Measurements from ENCODE around the gene DIAPH2. TPM values are rescaled to one million over a fixed set of nuclear protein-coding genes. Genes with fewer than 3 reads are reported as not detected.

DIAPH2 gene
- total RNA-seq, 4 donors from 2014 or later = 40.2 to 52.2 (median 44.8) TPM

DNA sequence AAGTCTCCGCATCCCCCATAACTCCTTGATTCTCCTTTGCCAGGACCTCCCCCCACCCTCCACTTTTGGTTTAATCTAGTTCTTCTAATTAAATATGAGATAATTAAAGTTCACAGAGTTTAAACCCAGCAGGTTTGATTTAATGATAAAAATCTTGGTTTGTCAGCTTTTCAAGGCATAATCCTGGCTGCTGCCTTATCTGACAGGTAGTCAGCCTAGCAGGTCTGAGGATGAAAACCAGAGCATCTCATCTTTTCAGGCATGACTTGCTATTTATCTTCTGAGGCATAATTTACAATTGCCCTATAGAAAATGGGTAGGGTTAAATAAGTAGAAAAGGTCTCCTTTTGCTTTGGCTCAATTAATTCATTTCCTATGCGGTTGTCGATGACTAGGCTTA is 790.3 kb downstream of the DIAPH2 start:
- Histone ChIP-seq H3K36me3 (no peaks in the 10 kb centered on the region), H3K27ac (no peak overlapping the region), H3K4me1 (no peaks in the 10 kb centered on the region), H3K27me3 (peaks cover 0 to 4% of the 10 kb centered on the region in 2 donors), H3K4me3 (no peak overlapping the region), H3K9me3 (no peaks in the 10 kb centered on the region)
- TF ChIP-seq POLR2A (IDR thresholded peaks at IDR 0.05) (no peak), CTCF (IDR thresholded peaks at IDR 0.05) (no peak), EP300 (IDR thresholded peaks at IDR 0.05) (no peak)
- 93 to 95% methylated on average over 3 of the region's 3 CpGs for WGBS, 2 donors
- DNase-seq (ENCODE audit: low spot score in 2 of 2) = no peak

- Histone ChIP-seq H3K27ac (no peak overlapping the region), H3K9me3 (no peaks in the 10 kb centered on the region), H3K4me1 (no peaks in the 10 kb centered on the region), H3K27me3 (no peaks in the 10 kb centered on the region), H3K36me3 (no peaks in the 10 kb centered on the region), H3K4me3 (no peak overlapping the region)
- DNase-seq (ENCODE audit: low spot score in 2 of 2) = no peak
- 54 to 70% methylated on average over 3 of the region's 3 CpGs for WGBS, 2 donors
- TF ChIP-seq EP300 (IDR thresholded peaks at IDR 0.05) (no peak), CTCF (IDR thresholded peaks at IDR 0.05) (no peak), POLR2A (IDR thresholded peaks at IDR 0.05) (no peak)
These were observed 794.7 kb downstream of the DIAPH2 start for GRCh38 chrX:97479106-97479890.

DNA sequence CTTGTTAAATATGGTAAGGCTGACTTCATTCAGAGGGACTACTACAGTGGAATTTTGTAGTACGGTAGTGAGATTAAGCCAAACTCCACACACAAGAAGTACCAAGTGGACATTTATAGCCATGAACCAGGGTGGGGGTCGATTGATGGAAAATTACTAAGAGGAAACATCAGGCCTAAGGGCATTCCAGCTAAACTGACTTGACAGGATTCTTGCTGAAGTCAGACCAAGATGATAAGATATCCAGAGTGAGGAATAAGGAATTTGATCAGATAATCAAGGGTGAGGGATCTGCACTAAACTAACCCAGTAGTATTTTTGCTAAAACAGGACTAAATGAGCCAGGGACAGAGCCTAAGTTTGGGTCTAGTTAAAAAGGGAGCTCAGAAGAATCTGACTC is 796.6 kb downstream of the DIAPH2 start:
- Histone ChIP-seq H3K4me1 (no peaks in the 10 kb centered on the region), H3K27me3 (peaks cover 0 to 6% of the 10 kb centered on the region in 2 donors), H3K27ac (no peak overlapping the region), H3K36me3 (no peaks in the 10 kb centered on the region), H3K9me3 (no peaks in the 10 kb centered on the region), H3K4me3 (no peak overlapping the region)
- TF ChIP-seq POLR2A (IDR thresholded peaks at IDR 0.05) (no peak), EP300 (IDR thresholded peaks at IDR 0.05) (no peak), CTCF (IDR thresholded peaks at IDR 0.05) (no peak)
- no peak for DNase-seq (ENCODE audit: low spot score in 2 of 2)
- 61 to 65% methylated on average over 2 of the region's 2 CpGs for WGBS, 2 donors

GRCh38 chrX:97482666-97483300 is 798.1 kb downstream of the DIAPH2 start:
- H3K27me3 ChIP-seq = peaks cover 0 to 6% of the 10 kb centered on the region in 2 donors
- no peak for DNase-seq (ENCODE audit: low spot score in 2 of 2)
- H3K27ac ChIP-seq = no peak overlapping the region
- H3K4me3 ChIP-seq = no peak overlapping the region
- no peaks in the 10 kb centered on the region for H3K36me3 ChIP-seq
- no peaks in the 10 kb centered on the region for H3K9me3 ChIP-seq
- H3K4me1 ChIP-seq = no peaks in the 10 kb centered on the region
- TF ChIP-seq POLR2A (IDR thresholded peaks at IDR 0.05) (no peak), CTCF (IDR thresholded peaks at IDR 0.05) (no peak), EP300 (IDR thresholded peaks at IDR 0.05) (no peak)
- 80 to 86% methylated on average over 1 of the region's 1 CpG for WGBS, 2 donors

DNA sequence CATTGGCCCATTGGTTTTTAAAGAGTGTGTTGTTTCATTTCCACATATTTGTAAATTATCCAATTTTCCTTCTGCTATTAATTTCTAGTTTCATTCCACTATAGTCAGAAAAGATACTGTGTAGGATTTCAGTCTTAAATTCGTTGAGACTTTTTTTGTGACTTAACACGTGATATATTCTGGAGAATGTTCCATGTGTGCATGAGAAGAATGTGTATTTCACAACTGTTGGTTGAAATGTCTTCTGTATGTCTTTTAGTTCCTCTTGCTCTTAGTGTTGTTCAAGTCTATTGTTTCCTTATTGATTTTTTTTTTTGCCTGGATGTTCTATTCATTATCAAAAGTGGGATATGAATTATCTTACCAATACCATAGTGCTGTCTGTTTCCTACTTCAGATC is 806.0 kb downstream of the DIAPH2 start:
- Histone ChIP-seq H3K4me3 (no peak overlapping the region), H3K36me3 (peaks cover 0 to 4% (median 0%) of the 10 kb centered on the region in 3 donors), H3K4me1 (no peaks in the 10 kb centered on the region), H3K9me3 (no peaks in the 10 kb centered on the region), H3K27me3 (no peaks in the 10 kb centered on the region), H3K27ac (no peak overlapping the region)
- WGBS, 2 donors = 91 to 95% methylated on average over 2 of the region's 2 CpGs
- TF ChIP-seq POLR2A (IDR thresholded peaks at IDR 0.05) (no peak), CTCF (IDR thresholded peaks at IDR 0.05) (no peak), EP300 (IDR thresholded peaks at IDR 0.05) (no peak)
- no peak for DNase-seq (ENCODE audit: low spot score in 2 of 2)

Measured in tibial nerve (tissue), 4 donors.